Left lung (tissue), 10 donors: ENCODE measurements around the gene SNX2. TPM values are rescaled to one million over a fixed set of nuclear protein-coding genes. Genes with fewer than 3 reads are reported as not detected.

Experiments
- ATAC-seq: fragments of 200-7000 bp; cut with Tn5 transposase; one replicate; pipeline ENCODE4 v1.9.1; 2020; ENCODE audit warnings: moderate library complexity
- DNase-seq, 4 donors: peaks; one replicate each; pipeline ENCODE4 v3.0.0-alpha.2; 2013 to 2020
- H3K27ac ChIP-seq, 2 donors: fragments of 200-600 bp; sonication (generic) in 1 of 2; one replicate each; pipeline versions ENCODE4 v1.5.0 to v1.8.0; 2020 to 2021
- H3K27me3 ChIP-seq, 2 donors: fragments of 200-600 bp; sonication (generic) in 1 of 2; one replicate each; pipeline versions ENCODE4 v1.5.0 to v1.8.0; 2020 to 2021
- H3K36me3 ChIP-seq, 2 donors: fragments of 200-600 bp; sonication (generic) in 1 of 2; one replicate each; pipeline versions ENCODE4 v1.5.0 to v1.8.0; 2020 to 2021
- H3K4me1 ChIP-seq, 2 donors: fragments of 200-600 bp; one replicate each; pipeline ENCODE4 v1.8.0; 2021
- H3K4me3 ChIP-seq, 2 donors: fragments of 200-600 bp; sonication (generic) in 1 of 2; one replicate each; pipeline versions ENCODE4 v1.5.0 to v1.8.0; 2020 to 2021; ENCODE audit warnings: mild to moderate bottlenecking in 1 of 2
- H3K9me3 ChIP-seq, 2 donors: fragments of 200-600 bp; sonication (generic) in 1 of 2; one replicate each; pipeline versions ENCODE4 v1.5.0 to v1.8.0; 2020 to 2021
- intact Hi-C, 2 donors: fragments of 100-400 bp; cut with DNase I; formaldehyde crosslinking; loops; one replicate each; pipeline versions ENCODE4 v1.11.2 to v1.14.2; 2022
- polyA plus RNA-seq, 6 donors: library from polyadenylated mRNA; unstranded; fragments of 120-200 nt; gene quantifications; one replicate each; pipeline ENCODE4 v1.2.1, GENCODE V29; 2013; ENCODE audit not compliant: insufficient read length in 6 of 6
- total RNA-seq, 2 donors: library from RNA; stranded (reverse); fragmentation: NEBNext Ultra II Directional; extraction: Animal tissue kit (Norgen Biotek cat#: 25700); gene quantifications; one replicate each; pipeline ENCODE4 v1.2.1, GENCODE V29; 2021
- TF ChIP-seq, protein P1 (sequence below), 2 donors: fragments of 200-600 bp; sonication (generic) in 1 of 2; IDR thresholded peaks; one replicate each; pipeline versions ENCODE4 v1.5.0 to v1.8.0; 2021; ENCODE audit warnings: antibody characterized with exemption in 2 of 2
- donor health status: DM: no; HTN: yes; CAD: no.
- donor health status: DM: no; HTN: no; CAD: no.

The SNX2 gene
- total and polyA plus RNA-seq, 8 donors = 85.1 to 128 (median 101) TPM

- Histone ChIP-seq H3K9me3 (no peaks in the 10 kb centered on the region), H3K27me3 (no peaks in the 10 kb centered on the region), H3K27ac (peak overlapping the region; percentile 89 to 97), H3K36me3 (no peaks in the 10 kb centered on the region), H3K4me3 (peak overlapping the region; percentile 82 to 86), H3K4me1 (peaks cover 0 to 53% of the 10 kb centered on the region in 2 donors)
- TF ChIP-seq, protein P1, sequence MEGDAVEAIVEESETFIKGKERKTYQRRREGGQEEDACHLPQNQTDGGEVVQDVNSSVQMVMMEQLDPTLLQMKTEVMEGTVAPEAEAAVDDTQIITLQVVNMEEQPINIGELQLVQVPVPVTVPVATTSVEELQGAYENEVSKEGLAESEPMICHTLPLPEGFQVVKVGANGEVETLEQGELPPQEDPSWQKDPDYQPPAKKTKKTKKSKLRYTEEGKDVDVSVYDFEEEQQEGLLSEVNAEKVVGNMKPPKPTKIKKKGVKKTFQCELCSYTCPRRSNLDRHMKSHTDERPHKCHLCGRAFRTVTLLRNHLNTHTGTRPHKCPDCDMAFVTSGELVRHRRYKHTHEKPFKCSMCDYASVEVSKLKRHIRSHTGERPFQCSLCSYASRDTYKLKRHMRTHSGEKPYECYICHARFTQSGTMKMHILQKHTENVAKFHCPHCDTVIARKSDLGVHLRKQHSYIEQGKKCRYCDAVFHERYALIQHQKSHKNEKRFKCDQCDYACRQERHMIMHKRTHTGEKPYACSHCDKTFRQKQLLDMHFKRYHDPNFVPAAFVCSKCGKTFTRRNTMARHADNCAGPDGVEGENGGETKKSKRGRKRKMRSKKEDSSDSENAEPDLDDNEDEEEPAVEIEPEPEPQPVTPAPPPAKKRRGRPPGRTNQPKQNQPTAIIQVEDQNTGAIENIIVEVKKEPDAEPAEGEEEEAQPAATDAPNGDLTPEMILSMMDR (IDR thresholded peaks at IDR 0.05) = no peak
- ATAC-seq = peak; percentile 35
- DNase-seq = peak in 2 of 4 donors; percentile 40 to 43
- intact Hi-C loops = no loop called here
These were observed 966 bp downstream of the SNX2 start for GRCh38 chr5:122775550-122776542.

DNA sequence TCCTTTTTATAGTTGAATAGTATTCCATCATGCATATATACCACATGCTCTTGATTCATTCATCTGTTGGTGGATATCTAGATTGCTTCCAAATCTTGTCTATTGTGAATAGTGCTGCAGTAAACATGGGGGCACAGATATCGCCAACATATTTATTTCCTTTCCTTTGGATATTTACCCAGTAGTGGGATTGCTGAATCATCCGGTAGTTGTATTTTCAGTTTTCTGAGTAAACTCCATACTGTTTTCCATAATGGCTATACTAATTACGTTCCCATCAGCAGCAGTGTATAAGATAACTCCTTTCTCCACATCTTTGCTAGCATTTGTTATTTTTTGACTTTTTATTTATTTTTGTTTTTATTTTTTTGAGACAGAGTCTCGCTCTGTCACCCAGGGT, 3.3 kb downstream of the SNX2 start:
- H3K4me3 ChIP-seq = peak overlapping the region in 1 of 2 donors; percentile 2

DNA sequence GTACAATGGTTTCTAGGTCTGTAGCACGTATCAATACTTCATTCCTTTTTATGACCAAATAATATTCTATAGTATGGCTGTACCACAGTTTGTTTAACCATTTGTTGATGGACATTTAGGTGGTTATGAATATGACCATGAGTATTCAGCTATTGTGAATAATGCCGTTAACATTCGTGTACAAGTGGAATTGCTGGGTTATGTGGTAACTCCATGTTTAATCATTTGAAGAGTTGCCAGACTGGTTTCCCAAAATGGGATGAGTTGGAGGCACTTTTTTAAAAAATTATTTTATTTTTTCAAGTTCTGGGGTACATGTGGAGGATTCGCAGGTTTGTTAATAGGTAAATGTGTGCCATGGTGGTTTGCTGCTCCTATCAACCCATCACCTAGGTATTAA, 4.6 kb downstream of the SNX2 start:
- intact Hi-C loops = no loop called here
- H3K4me1 ChIP-seq = peaks cover 0 to 48% of the 10 kb centered on the region in 2 donors
- no peaks in the 10 kb centered on the region for H3K27me3 ChIP-seq
- peaks cover 0 to 4% of the 10 kb centered on the region in 2 donors for H3K36me3 ChIP-seq
- ATAC-seq (no peak), DNase-seq (no peak)
- H3K9me3 ChIP-seq = no peaks in the 10 kb centered on the region
- TF ChIP-seq, protein P1 (IDR thresholded peaks at IDR 0.05) = no peak
- no peak overlapping the region for H3K4me3 ChIP-seq
- H3K27ac ChIP-seq = no peak overlapping the region

More for the DNA sequence above, 3.3 kb downstream of the SNX2 start:
- peaks cover 0 to 53% of the 10 kb centered on the region in 2 donors for H3K4me1 ChIP-seq
- H3K36me3 ChIP-seq = peaks cover 0 to 4% of the 10 kb centered on the region in 2 donors
- no peaks in the 10 kb centered on the region for H3K27me3 ChIP-seq
- no peak for ATAC-seq
- H3K27ac ChIP-seq = no peak overlapping the region
- intact Hi-C loops = no loop called here
- H3K9me3 ChIP-seq = no peaks in the 10 kb centered on the region
- TF ChIP-seq, protein P1 (IDR thresholded peaks at IDR 0.05) = no peak
- DNase-seq = no peak

DNA sequence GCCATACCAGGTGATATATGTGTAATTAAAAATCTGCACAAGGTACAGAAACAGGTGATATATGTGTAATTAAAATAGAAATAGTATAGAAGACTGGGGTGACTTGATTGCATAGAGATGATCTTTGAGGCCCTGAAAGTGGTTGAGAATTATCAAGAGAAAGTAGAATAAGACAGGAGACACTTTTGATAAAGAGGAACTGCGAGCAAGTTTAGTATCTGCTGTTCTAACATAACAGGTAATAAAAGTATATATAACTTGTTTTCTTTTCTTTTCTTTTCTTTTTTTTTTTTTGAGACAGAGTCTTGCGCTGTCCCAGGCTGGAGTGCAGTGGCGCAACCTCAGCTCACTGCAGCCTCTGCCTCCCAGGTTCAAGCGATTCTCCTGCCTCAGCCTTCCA, 5.4 kb downstream of the SNX2 start:
- H3K36me3 ChIP-seq = peaks cover 0 to 4% of the 10 kb centered on the region in 2 donors
- intact Hi-C loops = no loop called here
- no peak overlapping the region for H3K27ac ChIP-seq
- no peaks in the 10 kb centered on the region for H3K27me3 ChIP-seq
- TF ChIP-seq, protein P1 (IDR thresholded peaks at IDR 0.05) = no peak
- DNase-seq (no peak), ATAC-seq (no peak)
- peaks cover 0 to 8% of the 10 kb centered on the region in 2 donors for H3K9me3 ChIP-seq
- peaks cover 0 to 46% of the 10 kb centered on the region in 2 donors for H3K4me1 ChIP-seq
- H3K4me3 ChIP-seq = no peak overlapping the region

GRCh38 chr5:122781465-122781864, 6.6 kb downstream of the SNX2 start:
- H3K9me3 ChIP-seq = peaks cover 0 to 15% of the 10 kb centered on the region in 2 donors
- H3K4me1 ChIP-seq = peaks cover 0 to 40% of the 10 kb centered on the region in 2 donors
- no peak for ATAC-seq
- DNase-seq = no peak
- no peaks in the 10 kb centered on the region for H3K27me3 ChIP-seq
- peaks cover 0 to 4% of the 10 kb centered on the region in 2 donors for H3K36me3 ChIP-seq
- TF ChIP-seq, protein P1 (IDR thresholded peaks at IDR 0.05) = no peak
- H3K27ac ChIP-seq = no peak overlapping the region
- no peak overlapping the region for H3K4me3 ChIP-seq
- intact Hi-C loops = no loop called here
